ENCODE measurements around the gene ZNF775.

GRCh38 chr7:150409300-150410030 lies 30.3 kb downstream of the ZNF775 start:
- TF ChIP-seq, protein P1, sequence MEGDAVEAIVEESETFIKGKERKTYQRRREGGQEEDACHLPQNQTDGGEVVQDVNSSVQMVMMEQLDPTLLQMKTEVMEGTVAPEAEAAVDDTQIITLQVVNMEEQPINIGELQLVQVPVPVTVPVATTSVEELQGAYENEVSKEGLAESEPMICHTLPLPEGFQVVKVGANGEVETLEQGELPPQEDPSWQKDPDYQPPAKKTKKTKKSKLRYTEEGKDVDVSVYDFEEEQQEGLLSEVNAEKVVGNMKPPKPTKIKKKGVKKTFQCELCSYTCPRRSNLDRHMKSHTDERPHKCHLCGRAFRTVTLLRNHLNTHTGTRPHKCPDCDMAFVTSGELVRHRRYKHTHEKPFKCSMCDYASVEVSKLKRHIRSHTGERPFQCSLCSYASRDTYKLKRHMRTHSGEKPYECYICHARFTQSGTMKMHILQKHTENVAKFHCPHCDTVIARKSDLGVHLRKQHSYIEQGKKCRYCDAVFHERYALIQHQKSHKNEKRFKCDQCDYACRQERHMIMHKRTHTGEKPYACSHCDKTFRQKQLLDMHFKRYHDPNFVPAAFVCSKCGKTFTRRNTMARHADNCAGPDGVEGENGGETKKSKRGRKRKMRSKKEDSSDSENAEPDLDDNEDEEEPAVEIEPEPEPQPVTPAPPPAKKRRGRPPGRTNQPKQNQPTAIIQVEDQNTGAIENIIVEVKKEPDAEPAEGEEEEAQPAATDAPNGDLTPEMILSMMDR (IDR thresholded peaks at IDR 0.05; ENCODE audit: insufficient read depth, low read length), result no peak
- no peak for TF ChIP-seq POLR2AphosphoS5 (IDR thresholded peaks at IDR 0.05; ENCODE audit: low read depth)
- TF ChIP-seq, protein P2, sequence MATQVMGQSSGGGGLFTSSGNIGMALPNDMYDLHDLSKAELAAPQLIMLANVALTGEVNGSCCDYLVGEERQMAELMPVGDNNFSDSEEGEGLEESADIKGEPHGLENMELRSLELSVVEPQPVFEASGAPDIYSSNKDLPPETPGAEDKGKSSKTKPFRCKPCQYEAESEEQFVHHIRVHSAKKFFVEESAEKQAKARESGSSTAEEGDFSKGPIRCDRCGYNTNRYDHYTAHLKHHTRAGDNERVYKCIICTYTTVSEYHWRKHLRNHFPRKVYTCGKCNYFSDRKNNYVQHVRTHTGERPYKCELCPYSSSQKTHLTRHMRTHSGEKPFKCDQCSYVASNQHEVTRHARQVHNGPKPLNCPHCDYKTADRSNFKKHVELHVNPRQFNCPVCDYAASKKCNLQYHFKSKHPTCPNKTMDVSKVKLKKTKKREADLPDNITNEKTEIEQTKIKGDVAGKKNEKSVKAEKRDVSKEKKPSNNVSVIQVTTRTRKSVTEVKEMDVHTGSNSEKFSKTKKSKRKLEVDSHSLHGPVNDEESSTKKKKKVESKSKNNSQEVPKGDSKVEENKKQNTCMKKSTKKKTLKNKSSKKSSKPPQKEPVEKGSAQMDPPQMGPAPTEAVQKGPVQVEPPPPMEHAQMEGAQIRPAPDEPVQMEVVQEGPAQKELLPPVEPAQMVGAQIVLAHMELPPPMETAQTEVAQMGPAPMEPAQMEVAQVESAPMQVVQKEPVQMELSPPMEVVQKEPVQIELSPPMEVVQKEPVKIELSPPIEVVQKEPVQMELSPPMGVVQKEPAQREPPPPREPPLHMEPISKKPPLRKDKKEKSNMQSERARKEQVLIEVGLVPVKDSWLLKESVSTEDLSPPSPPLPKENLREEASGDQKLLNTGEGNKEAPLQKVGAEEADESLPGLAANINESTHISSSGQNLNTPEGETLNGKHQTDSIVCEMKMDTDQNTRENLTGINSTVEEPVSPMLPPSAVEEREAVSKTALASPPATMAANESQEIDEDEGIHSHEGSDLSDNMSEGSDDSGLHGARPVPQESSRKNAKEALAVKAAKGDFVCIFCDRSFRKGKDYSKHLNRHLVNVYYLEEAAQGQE (IDR thresholded peaks at IDR 0.05; ENCODE audit: insufficient replicate concordance, low read depth), result no peak
- no peak for TF ChIP-seq SPI1 (IDR thresholded peaks at IDR 0.05; ENCODE audit: borderline replicate concordance, low read depth)

Data from HL-60 (cell line).